Epithelial cell of esophagus (primary cell): ENCODE data around the gene MYO7B.

Experiments used
- DNase-seq: peaks from one replicate; pipeline ENCODE4 v3.0.0; 2010; ENCODE audit warnings: low read depth
- H3K4me3 ChIP-seq: 2 replicates; pipeline ENCODE4 v1.5.1; 2011; ENCODE audit warnings: mild to moderate bottlenecking, low read length, control low read depth
- CTCF ChIP-seq: IDR thresholded peaks from 2 replicates; pipeline ENCODE4 v1.5.1; 2011; ENCODE audit warnings: low read depth, mild to moderate bottlenecking, low read length, control low read depth, inconsistent platforms; ENCODE audit not compliant: insufficient read depth; ENCODE audit errors: missing control alignments

The MYO7B gene

GRCh38 chr2:127624320-127624755 is 88.9 kb downstream of the MYO7B start:
- no peak for DNase-seq
- H3K4me3 ChIP-seq: no peak overlapping the region
- no peak for TF ChIP-seq CTCF

GRCh38 chr2:127624756-127625571 is 89.5 kb downstream of the MYO7B start:
- no peak for TF ChIP-seq CTCF
- H3K4me3 ChIP-seq: no peak overlapping the region
- DNase-seq: no peak

- DNase-seq: no peak
- TF ChIP-seq CTCF: no peak
- H3K4me3 ChIP-seq: no peak overlapping the region
Measured at GRCh38 chr2:127625572-127625951, 90.1 kb downstream of the MYO7B start.

- H3K4me3 ChIP-seq: no peak overlapping the region
- TF ChIP-seq CTCF: no peak
- no peak for DNase-seq
Measured at GRCh38 chr2:127626175-127626574, 90.7 kb downstream of the MYO7B start.

- no peak overlapping the region for H3K4me3 ChIP-seq
- no peak for TF ChIP-seq CTCF
- DNase-seq: no peak
Measured at GRCh38 chr2:127626917-127627739, 91.6 kb downstream of the MYO7B start.

- no peak for DNase-seq
- H3K4me3 ChIP-seq: no peak overlapping the region
- TF ChIP-seq CTCF: no peak
Measured at GRCh38 chr2:127627740-127628571, 92.5 kb downstream of the MYO7B start.
